GM12891 (cell line): Measurements from ENCODE around the gene FAM107A.

Experiments used
- POLR2A ChIP-seq: IDR thresholded peaks from 2 replicates; pipeline ENCODE4 v1.6.1; 2011; ENCODE audit warnings: low read depth, low read length, control low read depth
- POLR2AphosphoS5 ChIP-seq: IDR thresholded peaks from 2 replicates; pipeline ENCODE4 v1.6.1; 2011; ENCODE audit warnings: low read depth, low read length, control low read depth

GRCh38 chr3:58564456-58565160 lies 12.6 kb downstream of the FAM107A start:
- TF ChIP-seq POLR2AphosphoS5 (no peak), POLR2A (no peak)
